Suppressor macrophage (primary cell): ENCODE measurements around the gene FAM83E.
A peak's percentile ranks its signal among the peaks of the same experiment; 100 is the strongest.
"Not testable (repeated sequence)": the region's sequence is repeated elsewhere in the genome, so short reads cannot be mapped to it uniquely, and the experiment has no call there.

Experiments
- DNase-seq, 4 experiments: peaks; one replicate each; pipeline ENCODE4 v3.0.0-alpha.2; 2020 to 2022

Gene FAM83E

GRCh38 chr19:48639483-48640375 is 24.9 kb upstream of the FAM83E start:
- DNase-seq: no peak

GRCh38 chr19:48638831-48639381 is 24.0 kb upstream of the FAM83E start:
- DNase-seq: no peak

- DNase-seq: peak; percentile 86 to 93 (median 92)
Measured at GRCh38 chr19:48637948-48638830, 23.3 kb upstream of the FAM83E start.

GRCh38 chr19:48637449-48637947 is 22.6 kb upstream of the FAM83E start:
- DNase-seq: peak; percentile 99 to 100 (median 99)

GRCh38 chr19:48636859-48637448 is 22.1 kb upstream of the FAM83E start, which contains the start of gene DBP:
DBP (minus strand) TSS chr19:48637379; CDS start chr19:48636994, 385 bp downstream.
- DNase-seq: peak; percentile 53 to 79 (median 64)

GRCh38 chr19:48635966-48636858 is 21.3 kb upstream of the FAM83E start:
- peak; percentile 32 to 76 (median 55) for DNase-seq

- peak; percentile 77 to 94 (median 86) for DNase-seq
Measured at GRCh38 chr19:48635263-48635965, 20.5 kb upstream of the FAM83E start.

GRCh38 chr19:48634424-48635262 is 19.8 kb upstream of the FAM83E start:
- DNase-seq: peak; percentile 91 to 97 (median 94)

- DNase-seq: no peak
Measured at GRCh38 chr19:48634036-48634342, 19.1 kb upstream of the FAM83E start.

GRCh38 chr19:48633148-48634035 is 18.5 kb upstream of the FAM83E start:
- no peak for DNase-seq

GRCh38 chr19:48632692-48633147 is 17.8 kb upstream of the FAM83E start:
- DNase-seq: peak; percentile 58 to 73 (median 71)

GRCh38 chr19:48632286-48632685 is 17.4 kb upstream of the FAM83E start:
- DNase-seq: not testable (repeated sequence)

- no peak for DNase-seq
Measured at GRCh38 chr19:48631225-48631624, 16.3 kb upstream of the FAM83E start.

GRCh38 chr19:48630296-48631063 is 15.6 kb upstream of the FAM83E start:
- peak; percentile 22 to 65 (median 50) for DNase-seq

- DNase-seq: peak in 1 of 4 experiments; percentile 35
Measured at GRCh38 chr19:48629599-48630295, 14.9 kb upstream of the FAM83E start.

- no peak for DNase-seq
Measured at GRCh38 chr19:48629297-48629598, 14.4 kb upstream of the FAM83E start.
